Measurements from ENCODE around the gene TLR5. TPM values are rescaled to one million over a fixed set of nuclear protein-coding genes. Genes with fewer than 3 reads are reported as not detected.

The TLR5 gene
- polyA plus RNA-seq, 1 of the 3 experiments (the other 2 are of a cell fraction) = not detected

DNA sequence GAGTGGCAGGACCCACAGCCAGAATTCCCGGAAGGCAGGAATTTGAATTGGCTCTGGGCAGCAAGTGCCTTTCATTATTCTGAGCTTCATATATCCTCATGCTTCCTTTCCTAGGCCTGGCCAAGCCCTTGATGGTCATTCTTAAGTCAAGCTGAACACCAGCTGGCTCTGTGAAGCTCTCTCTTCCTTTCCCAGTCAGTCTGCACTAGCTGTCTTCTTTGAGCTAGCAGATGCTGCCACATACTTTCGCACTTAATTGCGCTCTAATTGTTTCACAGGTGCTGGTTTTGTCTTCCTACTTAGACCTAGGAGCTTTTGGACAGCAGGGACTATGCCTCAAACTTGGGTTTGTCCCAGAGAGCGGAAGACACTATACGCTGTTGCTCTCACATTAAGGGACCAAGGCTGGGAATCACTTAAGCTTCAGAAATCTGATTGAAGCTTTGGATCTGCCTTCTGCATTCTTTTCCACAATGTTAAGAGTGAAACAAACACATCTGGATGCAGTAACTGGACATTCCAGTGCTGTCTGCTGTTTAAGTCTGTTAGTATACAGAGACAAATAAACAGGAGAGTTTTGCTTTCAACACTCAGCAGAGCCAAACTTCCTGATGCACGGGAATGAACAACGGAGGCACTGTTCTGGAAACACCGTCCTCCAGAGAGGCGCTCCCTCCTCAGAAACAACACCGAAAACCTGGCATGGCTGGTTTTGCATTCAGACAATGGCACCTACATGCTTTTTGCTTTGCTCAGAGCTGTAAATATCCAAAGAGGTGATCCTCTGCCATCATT is 2.2 kb downstream of the TLR5 start:
- Histone ChIP-seq H2AFZ (ENCODE audit: low read depth) (no peak overlapping the region), H3F3A (replicated peaks; ENCODE audit: insufficient read depth) (no peaks in the 10 kb centered on the region), H3K4me1 (ENCODE audit: control insufficient read depth in 1 of 2, insufficient read depth in 2 of 2, low read depth in 1 of 2, low read length in 1 of 2) (peaks cover 0 to 9% of the 10 kb centered on the region in 2 experiments; a peak in 2 of 4 replicates), H3K27ac (ENCODE audit: low read depth in 2 of 2, low read length in 1 of 2) (no peak overlapping the region), H3K27me3 (ENCODE audit: insufficient read depth) (no peaks in the 10 kb centered on the region), H3K4me3 (ENCODE audit: low read depth in 2 of 2, low read length in 1 of 2) (no peak overlapping the region), H3K9me3 (no peaks in the 10 kb centered on the region), H3K4me2 (no peak overlapping the region), H4K20me1 (ENCODE audit: insufficient read depth) (no peaks in the 10 kb centered on the region), H3K9ac (no peak overlapping the region), H3K36me3 (replicated peaks in 1 of 2; ENCODE audit: control insufficient read depth in 1 of 2, insufficient read depth in 2 of 2, low read length in 1 of 2) (no peaks in the 10 kb centered on the region), H3K9me2 (no peaks in the 10 kb centered on the region), H3K79me2 (ENCODE audit: insufficient read depth) (no peaks in the 10 kb centered on the region)
- TF ChIP-seq RXRA (IDR thresholded peaks at IDR 0.05; ENCODE audit: borderline replicate concordance, low read depth) = no peak
- TF ChIP-seq FOSL2 (IDR thresholded peaks at IDR 0.05; ENCODE audit: borderline replicate concordance, low read depth) = no peak
- TF ChIP-seq ELF1 (IDR thresholded peaks at IDR 0.05) = no peak
- no peak for DNase-seq
- POLR2A ChIA-PET = no interaction called here
- 88% methylated on average over 10 of the region's 10 CpGs for WGBS (ENCODE audit: low lambda C conversion rate)
- CTCF ChIA-PET = interaction anchor here (1.2 to 4.8 kb wide), 4 partner anchors 11 to 543 kb away, joined by 3 to 21 read pairs (median 13); no protein-coding TSS in a partner anchor

DNA sequence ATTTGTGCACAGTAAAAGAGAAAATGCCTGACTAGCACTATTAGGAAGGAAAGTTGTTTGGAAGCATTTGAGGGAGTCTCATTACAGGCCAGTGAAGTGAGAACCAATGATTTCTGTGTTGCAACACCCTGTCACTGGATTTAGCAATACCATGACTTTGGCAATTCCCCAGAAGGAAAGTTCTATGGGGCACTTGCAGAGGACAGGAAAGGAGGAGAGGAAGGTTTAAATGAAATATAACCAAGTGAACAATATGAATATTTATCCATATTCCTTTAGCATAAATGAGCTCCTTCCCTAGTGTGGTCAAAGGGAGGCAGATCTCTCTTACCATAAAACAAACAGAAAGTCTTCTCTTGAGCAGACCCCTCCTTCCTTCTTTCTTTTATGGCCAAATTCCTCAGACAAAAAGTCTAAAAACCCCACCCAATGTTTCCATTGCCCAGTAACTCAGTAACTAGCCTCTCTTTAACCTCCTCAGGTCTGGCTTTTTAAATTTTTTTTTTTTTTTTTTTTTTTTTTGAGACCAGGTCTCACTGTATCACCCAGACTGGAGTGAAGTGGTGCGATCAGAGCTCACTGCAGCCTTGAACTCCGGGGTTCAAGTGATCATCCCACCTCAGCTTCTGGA is 5.5 kb downstream of the TLR5 start:
- TF ChIP-seq NFIC (IDR thresholded peaks at IDR 0.05; ENCODE audit: borderline replicate concordance) (no peak), CHD2 (IDR thresholded peaks at IDR 0.05; ENCODE audit: low read length, partially characterized antibody) (no peak), TAF1 (IDR thresholded peaks at IDR 0.05; ENCODE audit: borderline replicate concordance, low read depth, low read length) (no peak), TCF12 (IDR thresholded peaks at IDR 0.05) (no peak), FOXJ3 (CRISPR knock-in tag; IDR thresholded peaks at IDR 0.05) (no peak), TEAD4 (IDR thresholded peaks at IDR 0.05; ENCODE audit: borderline replicate concordance, insufficient read depth) (no peak), POLR2AphosphoS5 (IDR thresholded peaks at IDR 0.05; ENCODE audit: low read depth, low read length) (no peak), SIN3A (IDR thresholded peaks at IDR 0.05; ENCODE audit: borderline replicate concordance, low read depth, low read length) (no peak), EZH2phosphoT487 (IDR thresholded peaks at IDR 0.05; ENCODE audit: borderline replicate concordance, low read depth) (no peak)
- TF ChIP-seq, protein P1, sequence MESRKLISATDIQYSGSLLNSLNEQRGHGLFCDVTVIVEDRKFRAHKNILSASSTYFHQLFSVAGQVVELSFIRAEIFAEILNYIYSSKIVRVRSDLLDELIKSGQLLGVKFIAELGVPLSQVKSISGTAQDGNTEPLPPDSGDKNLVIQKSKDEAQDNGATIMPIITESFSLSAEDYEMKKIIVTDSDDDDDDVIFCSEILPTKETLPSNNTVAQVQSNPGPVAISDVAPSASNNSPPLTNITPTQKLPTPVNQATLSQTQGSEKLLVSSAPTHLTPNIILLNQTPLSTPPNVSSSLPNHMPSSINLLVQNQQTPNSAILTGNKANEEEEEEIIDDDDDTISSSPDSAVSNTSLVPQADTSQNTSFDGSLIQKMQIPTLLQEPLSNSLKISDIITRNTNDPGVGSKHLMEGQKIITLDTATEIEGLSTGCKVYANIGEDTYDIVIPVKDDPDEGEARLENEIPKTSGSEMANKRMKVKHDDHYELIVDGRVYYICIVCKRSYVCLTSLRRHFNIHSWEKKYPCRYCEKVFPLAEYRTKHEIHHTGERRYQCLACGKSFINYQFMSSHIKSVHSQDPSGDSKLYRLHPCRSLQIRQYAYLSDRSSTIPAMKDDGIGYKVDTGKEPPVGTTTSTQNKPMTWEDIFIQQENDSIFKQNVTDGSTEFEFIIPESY (IDR thresholded peaks at IDR 0.05; ENCODE audit: borderline replicate concordance, low read depth) = no peak
- TF ChIP-seq, protein P2, sequence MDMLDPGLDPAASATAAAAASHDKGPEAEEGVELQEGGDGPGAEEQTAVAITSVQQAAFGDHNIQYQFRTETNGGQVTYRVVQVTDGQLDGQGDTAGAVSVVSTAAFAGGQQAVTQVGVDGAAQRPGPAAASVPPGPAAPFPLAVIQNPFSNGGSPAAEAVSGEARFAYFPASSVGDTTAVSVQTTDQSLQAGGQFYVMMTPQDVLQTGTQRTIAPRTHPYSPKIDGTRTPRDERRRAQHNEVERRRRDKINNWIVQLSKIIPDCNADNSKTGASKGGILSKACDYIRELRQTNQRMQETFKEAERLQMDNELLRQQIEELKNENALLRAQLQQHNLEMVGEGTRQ (IDR thresholded peaks at IDR 0.05; ENCODE audit: borderline replicate concordance, low read depth, low read length) = no peak
- H3K27ac ChIP-seq (ENCODE audit: low read depth in 2 of 2, low read length in 1 of 2) = no peak overlapping the region
- no peak overlapping the region for H2AFZ ChIP-seq (ENCODE audit: low read depth)
- H3K4me3 ChIP-seq (ENCODE audit: low read depth in 2 of 2, low read length in 1 of 2) = no peak overlapping the region
- H3K79me2 ChIP-seq (ENCODE audit: insufficient read depth) = no peaks in the 10 kb centered on the region
- CTCF ChIA-PET = interaction anchor here (0.6 to 10.1 kb wide), 5 partner anchors 8 to 545 kb away, joined by 3 to 130 read pairs (median 6); no protein-coding TSS in a partner anchor
- peaks cover 15% of the 10 kb centered on the region for H3K27me3 ChIP-seq (ENCODE audit: insufficient read depth)
- no peaks in the 10 kb centered on the region for H3F3A ChIP-seq (replicated peaks; ENCODE audit: insufficient read depth)
- no peaks in the 10 kb centered on the region for H3K9me3 ChIP-seq
- POLR2A ChIA-PET = no interaction called here
- H3K4me1 ChIP-seq (ENCODE audit: control insufficient read depth in 1 of 2, insufficient read depth in 2 of 2, low read depth in 1 of 2, low read length in 1 of 2) = peaks cover 10 to 16% of the 10 kb centered on the region in 2 experiments; a peak in 3 of 4 replicates
- 44% methylated on average over 2 of the region's 2 CpGs for WGBS (ENCODE audit: low lambda C conversion rate)
- no peak for DNase-seq
- H3K4me2 ChIP-seq = no peak overlapping the region
- no peaks in the 10 kb centered on the region for H4K20me1 ChIP-seq (ENCODE audit: insufficient read depth)
- H3K9me2 ChIP-seq = no peaks in the 10 kb centered on the region
- no peak overlapping the region for H3K9ac ChIP-seq
- no peaks in the 10 kb centered on the region for H3K36me3 ChIP-seq (replicated peaks in 1 of 2; ENCODE audit: control insufficient read depth in 1 of 2, insufficient read depth in 2 of 2, low read length in 1 of 2)
